Smooth muscle cell of trachea (primary cell): Measurements from ENCODE around the gene FAM151B. TPM values are rescaled to one million over a fixed set of nuclear protein-coding genes. Genes with fewer than 3 reads are reported as not detected.

Experiments
- total RNA-seq: library from RNA; depleted of rRNA; stranded (reverse); fragments of >200 nt; gene quantifications from 2 replicates; pipeline ENCODE4 v1.2.1, GENCODE V29; 2014

Gene FAM151B
- total RNA-seq: 3.8 and 5.0 TPM in 2 replicates

GRCh38 chr5:80487829-80488721 is at the start of gene FAM151B:
Gene FAM151B (plus strand): TSS chr5:80488100. CDS start chr5:80488124, 24 bp downstream.

GRCh38 chr5:80569961-80570786 is 82.3 kb downstream of the FAM151B start, which contains the start of gene ANKRD34B:
Gene ANKRD34B (minus strand): TSS chr5:80570280. CDS start chr5:80560019, 10,261 bp downstream.

Other genes with a start within 250 kb of the FAM151B start
- gene SERINC5, start 232.1 kb upstream of the FAM151B start, total RNA-seq: 12.2 and 14.1 TPM in 2 replicates
- not detected in 2 replicates for gene SPZ1, start 168.1 kb upstream of the FAM151B start, total RNA-seq
- 24.5 and 32.1 TPM in 2 replicates for gene ZFYVE16, start 80.0 kb upstream of the FAM151B start, total RNA-seq
- gene ANKRD34B, start 82.2 kb downstream of the FAM151B start, total RNA-seq: not detected in 2 replicates
- gene MSH3, start 166.6 kb downstream of the FAM151B start, total RNA-seq: 14.2 and 18.3 TPM in 2 replicates
- 8.9 and 39.1 TPM in 2 replicates for gene DHFR, start 166.9 kb downstream of the FAM151B start, total RNA-seq